OCI-LY1 (cell line): ENCODE results near the gene EMC10.

Experiments used
- EZH2 ChIP-seq: fragments of 200-600 bp; sonication (generic), shearing (Covaris generic); IDR thresholded peaks from 2 replicates; pipeline ENCODE4 v1.8.0; 2017; ENCODE audit warnings: borderline replicate concordance, mixed run types, mild to moderate bottlenecking, antibody characterized with exemption, low read length, moderate library complexity, mixed read lengths
- TF ChIP-seq, protein P1 (sequence below): fragments of 200-600 bp; sonication (generic), shearing (Covaris generic); IDR thresholded peaks from 2 replicates; pipeline ENCODE4 v1.5.1; 2017; ENCODE audit warnings: mild to moderate bottlenecking, antibody characterized with exemption, low read length, moderate library complexity, mixed read lengths

DNA sequence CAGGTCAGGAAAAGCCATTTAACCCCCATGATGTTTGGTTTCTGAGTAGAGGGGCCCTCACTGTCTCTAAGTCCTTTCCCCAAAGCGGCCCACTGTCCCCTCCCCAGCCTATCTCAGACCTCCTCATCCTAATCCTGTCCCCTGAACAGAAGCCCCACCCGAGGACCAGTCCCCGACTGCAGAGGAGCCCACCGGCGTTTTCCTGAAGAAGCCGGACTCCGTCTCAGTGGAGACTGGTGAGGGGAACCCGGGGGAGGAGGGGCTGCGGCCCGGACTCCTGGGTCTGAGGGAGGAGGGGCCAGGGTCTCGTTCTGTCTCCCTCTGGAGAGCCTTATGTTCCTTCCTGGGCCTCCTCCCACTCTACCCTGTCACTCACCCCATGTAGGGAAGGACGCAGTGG lies 40.7 kb upstream of the EMC10 start:
- TF ChIP-seq, protein P1, sequence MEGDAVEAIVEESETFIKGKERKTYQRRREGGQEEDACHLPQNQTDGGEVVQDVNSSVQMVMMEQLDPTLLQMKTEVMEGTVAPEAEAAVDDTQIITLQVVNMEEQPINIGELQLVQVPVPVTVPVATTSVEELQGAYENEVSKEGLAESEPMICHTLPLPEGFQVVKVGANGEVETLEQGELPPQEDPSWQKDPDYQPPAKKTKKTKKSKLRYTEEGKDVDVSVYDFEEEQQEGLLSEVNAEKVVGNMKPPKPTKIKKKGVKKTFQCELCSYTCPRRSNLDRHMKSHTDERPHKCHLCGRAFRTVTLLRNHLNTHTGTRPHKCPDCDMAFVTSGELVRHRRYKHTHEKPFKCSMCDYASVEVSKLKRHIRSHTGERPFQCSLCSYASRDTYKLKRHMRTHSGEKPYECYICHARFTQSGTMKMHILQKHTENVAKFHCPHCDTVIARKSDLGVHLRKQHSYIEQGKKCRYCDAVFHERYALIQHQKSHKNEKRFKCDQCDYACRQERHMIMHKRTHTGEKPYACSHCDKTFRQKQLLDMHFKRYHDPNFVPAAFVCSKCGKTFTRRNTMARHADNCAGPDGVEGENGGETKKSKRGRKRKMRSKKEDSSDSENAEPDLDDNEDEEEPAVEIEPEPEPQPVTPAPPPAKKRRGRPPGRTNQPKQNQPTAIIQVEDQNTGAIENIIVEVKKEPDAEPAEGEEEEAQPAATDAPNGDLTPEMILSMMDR = no peak
- no peak for TF ChIP-seq EZH2
